ENCODE results near the gene NFIA. TPM values are rescaled to one million over a fixed set of nuclear protein-coding genes. Genes with fewer than 3 reads are reported as not detected.

Gene NFIA
- total RNA-seq, 1 donor: 19.7 TPM

GRCh38 chr1:61378494-61379180 is 296.3 kb downstream of the NFIA start:
- DNase-seq (ENCODE audit: low read depth in 2 of 3, low spot score in 2 of 3): no peak

GRCh38 chr1:61379693-61380092 is 297.3 kb downstream of the NFIA start:
- DNase-seq (ENCODE audit: low read depth in 2 of 3, low spot score in 2 of 3): no peak

- DNase-seq (ENCODE audit: low read depth in 2 of 3, low spot score in 2 of 3): no peak
These were observed 298.2 kb downstream of the NFIA start for GRCh38 chr1:61380561-61380960.

- no peak for DNase-seq (ENCODE audit: low read depth in 2 of 3, low spot score in 2 of 3)
These were observed 304.0 kb downstream of the NFIA start for GRCh38 chr1:61386323-61386722.

GRCh38 chr1:61386770-61387169 is 304.4 kb downstream of the NFIA start:
- DNase-seq (ENCODE audit: low read depth in 2 of 3, low spot score in 2 of 3): no peak

- DNase-seq (ENCODE audit: low read depth in 2 of 3, low spot score in 2 of 3): peak in 1 of 3 donors; percentile 17
These were observed 305.5 kb downstream of the NFIA start for GRCh38 chr1:61387829-61388228.

GRCh38 chr1:61388566-61388965 is 306.2 kb downstream of the NFIA start:
- no peak for DNase-seq (ENCODE audit: low read depth in 2 of 3, low spot score in 2 of 3)

GRCh38 chr1:61389194-61389925 is 307.0 kb downstream of the NFIA start:
- DNase-seq (ENCODE audit: low read depth in 2 of 3, low spot score in 2 of 3): no peak

- no peak for DNase-seq (ENCODE audit: low read depth in 2 of 3, low spot score in 2 of 3)
These were observed 307.8 kb downstream of the NFIA start for GRCh38 chr1:61389926-61390845.

GRCh38 chr1:61391730-61392129 is 309.4 kb downstream of the NFIA start:
- no peak for DNase-seq (ENCODE audit: low read depth in 2 of 3, low spot score in 2 of 3)

- DNase-seq (ENCODE audit: low read depth in 2 of 3, low spot score in 2 of 3): no peak
These were observed 310.3 kb downstream of the NFIA start for GRCh38 chr1:61392409-61393242.

GRCh38 chr1:61393575-61393974 is 311.2 kb downstream of the NFIA start:
- DNase-seq (ENCODE audit: low read depth in 2 of 3, low spot score in 2 of 3): no peak

- no peak for DNase-seq (ENCODE audit: low read depth in 2 of 3, low spot score in 2 of 3)
These were observed 312.9 kb downstream of the NFIA start for GRCh38 chr1:61395146-61395800.

GRCh38 chr1:61397495-61397894 is 315.1 kb downstream of the NFIA start:
- no peak for DNase-seq (ENCODE audit: low read depth in 2 of 3, low spot score in 2 of 3)

- no peak for DNase-seq (ENCODE audit: low read depth in 2 of 3, low spot score in 2 of 3)
These were observed 315.6 kb downstream of the NFIA start for GRCh38 chr1:61397935-61398334.

- DNase-seq (ENCODE audit: low read depth in 2 of 3, low spot score in 2 of 3): no peak
These were observed 316.8 kb downstream of the NFIA start for GRCh38 chr1:61399199-61399598.

- DNase-seq (ENCODE audit: low read depth in 2 of 3, low spot score in 2 of 3): no peak
These were observed 317.9 kb downstream of the NFIA start for GRCh38 chr1:61400131-61400770.

GRCh38 chr1:61400997-61401396 is 318.6 kb downstream of the NFIA start:
- no peak for DNase-seq (ENCODE audit: low read depth in 2 of 3, low spot score in 2 of 3)
